H1 (cell line): ENCODE data around the gene RAB3GAP1. TPM values are rescaled to one million over a fixed set of nuclear protein-coding genes. Genes with fewer than 3 reads are reported as not detected.

Experiments used
- BRCA1 ChIP-seq: IDR thresholded peaks from 2 replicates; pipeline ENCODE4 v1.6.1; 2012; ENCODE audit warnings: low read depth, low read length, improper control_type of control experiment
- CHD1 ChIP-seq: IDR thresholded peaks from 2 replicates; pipeline ENCODE4 v1.6.1; 2012; ENCODE audit warnings: low read depth, low read length, improper control_type of control experiment
- CHD7 ChIP-seq: fragments of 300-600 bp; sonication (generic); IDR thresholded peaks from 2 replicates; pipeline ENCODE4 v1.7.1; 2012; ENCODE audit warnings: low read length, moderate library complexity, mild to moderate bottlenecking, inconsistent platforms; ENCODE audit not compliant: insufficient replicate concordance
- JUN ChIP-seq: IDR thresholded peaks from 2 replicates; pipeline ENCODE4 v1.6.1; 2011; ENCODE audit warnings: low read depth, mild to moderate bottlenecking, improper control_type of control experiment, low read length
- JUND ChIP-seq: IDR thresholded peaks from 2 replicates; pipeline ENCODE4 v1.6.1; 2011; ENCODE audit warnings: mild to moderate bottlenecking, improper control_type of control experiment, low read length
- RAD21 ChIP-seq, 2 experiments: IDR thresholded peaks in 1 of 2; conservative IDR thresholded peaks in 1 of 2; 2 replicates each; pipeline ENCODE4 v1.6.1; 2011; ENCODE audit warnings: low read depth in 2 of 2, low read length in 2 of 2, improper control_type of control experiment in 1 of 2, inconsistent platforms in 1 of 2, mild to moderate bottlenecking in 1 of 2, moderate library complexity in 1 of 2
- SIRT6 ChIP-seq: IDR thresholded peaks from one replicate; pipeline ENCODE4 v1.7.1; 2012; ENCODE audit warnings: low read length, inconsistent platforms
- SP2 ChIP-seq: IDR thresholded peaks from 2 replicates; pipeline ENCODE4 v1.6.1; 2012; ENCODE audit warnings: mild to moderate bottlenecking, low read length, inconsistent platforms
- TAF1 ChIP-seq: IDR thresholded peaks from 2 replicates; pipeline ENCODE4 v1.6.1; 2011; ENCODE audit warnings: mild to moderate bottlenecking, low read depth, low read length
- TAF7 ChIP-seq: optimal IDR thresholded peaks from 2 replicates; pipeline ENCODE3; 2011; ENCODE audit warnings: low read depth, mild to moderate bottlenecking, inconsistent platforms, low read length, moderate library complexity, borderline replicate concordance
- polyA plus RNA-seq, 7 experiments: library from polyadenylated mRNA; depleted of rRNA in 3 of 7; stranded (reverse) in 5 of 7; unstranded in 2 of 7; fragments of >200 nt in 5 of 7; fragments of 200-250 nt in 2 of 7; gene quantifications; 1 replicate in 5 of 7; 2 replicates in 1 of 7; 4 replicates in 1 of 7; pipeline versions ENCODE4 v1.2.1 to v1.2.3, GENCODE V29; 2011 to 2013; ENCODE audit warnings: missing spikeins in 2 of 7, mixed read lengths in 2 of 7
- total RNA-seq: library from RNA; stranded (reverse); fragmentation: NEBNext Ultra II Directional; extraction: Animal tissue kit (Norgen Biotek cat#: 25700); gene quantifications from 2 replicates; pipeline ENCODE4 v1.2.1, GENCODE V29; 2021

Gene RAB3GAP1
- total and polyA plus RNA-seq, 2 of the 8 experiments (the other 6 are each of a cell fraction or from before 2014, with no cell fraction given), result 9.8 to 28.6 TPM

- no peak for TF ChIP-seq CHD7
- no peak for TF ChIP-seq SP2
- TF ChIP-seq TAF7, result no peak
- no peak for TF ChIP-seq BRCA1
- TF ChIP-seq JUN, result no peak
- no peak for TF ChIP-seq TAF1
- no peak for TF ChIP-seq CHD1
- no peak for TF ChIP-seq JUND
- no peak for TF ChIP-seq RAD21 (IDR thresholded peaks at IDR 0.05 in 1 of 2, conservative IDR thresholded peaks at IDR 0.05 in 1 of 2; ENCODE audit: low read depth in 2 of 2, low read length in 2 of 2)
- no peak for TF ChIP-seq SIRT6
Observed at GRCh38 chr2:135064149-135064548, 12.1 kb downstream of the RAB3GAP1 start (continued).
